Islet of Langerhans (tissue), 1 donor: Measurements from ENCODE around the gene PTPN1.

Source experiments
- FAIRE-seq: peaks from one replicate; lab custom pipeline; 2011; peaks lifted over from hg19 to GRCh38; lab: Jason Lieb, UNC

The PTPN1 gene

GRCh38 chr20:50578778-50579165 is 68.6 kb downstream of the PTPN1 start:
- no peak for FAIRE-seq

- no peak for FAIRE-seq
Observed at GRCh38 chr20:50579511-50579910, 69.3 kb downstream of the PTPN1 start.

- no peak for FAIRE-seq
Observed at GRCh38 chr20:50580016-50580747, 70.0 kb downstream of the PTPN1 start.

- FAIRE-seq, result no peak
Observed at GRCh38 chr20:50580842-50581544, 70.8 kb downstream of the PTPN1 start.

- FAIRE-seq, result no peak
Observed at GRCh38 chr20:50582092-50582491, 71.9 kb downstream of the PTPN1 start.

GRCh38 chr20:50582591-50583234 is 72.5 kb downstream of the PTPN1 start:
- no peak for FAIRE-seq

GRCh38 chr20:50583442-50584150 is 73.4 kb downstream of the PTPN1 start:
- FAIRE-seq, result no peak

GRCh38 chr20:50584687-50585086 is 74.5 kb downstream of the PTPN1 start:
- no peak for FAIRE-seq

GRCh38 chr20:50585214-50585613 is 75.0 kb downstream of the PTPN1 start:
- no peak for FAIRE-seq

- no peak for FAIRE-seq
Observed at GRCh38 chr20:50585678-50586077, 75.5 kb downstream of the PTPN1 start.

- no peak for FAIRE-seq
Observed at GRCh38 chr20:50586531-50587232, 76.5 kb downstream of the PTPN1 start.

GRCh38 chr20:50587291-50587961 is 77.2 kb downstream of the PTPN1 start:
- FAIRE-seq, result no peak

- no peak for FAIRE-seq
Observed at GRCh38 chr20:50588034-50588736, 78.0 kb downstream of the PTPN1 start.

GRCh38 chr20:50589548-50590347 is 79.6 kb downstream of the PTPN1 start:
- FAIRE-seq, result no peak

- no peak for FAIRE-seq
Observed at GRCh38 chr20:50590348-50590664, 80.1 kb downstream of the PTPN1 start.

- no peak for FAIRE-seq
Observed at GRCh38 chr20:50591233-50591852, 81.2 kb downstream of the PTPN1 start.

- FAIRE-seq, result no peak
Observed at GRCh38 chr20:50592282-50593004, 82.3 kb downstream of the PTPN1 start.

- no peak for FAIRE-seq
Observed at GRCh38 chr20:50593005-50593335, 82.8 kb downstream of the PTPN1 start.

GRCh38 chr20:50594231-50594590 is 84.0 kb downstream of the PTPN1 start:
- no peak for FAIRE-seq
